Measurements from ENCODE around the gene SGCE.
"Not testable (repeated sequence)": the region's sequence is repeated elsewhere in the genome, so short reads cannot be mapped to it uniquely, and the experiment has no call there.

SGCE gene

GRCh38 chr7:94655848-94656657, at the start of gene SGCE:
SGCE (minus strand) TSS chr7:94656133; CDS start chr7:94656098, 35 bp downstream.
- DNase-seq, result peak; percentile 55 to 67

- DNase-seq, result not testable (repeated sequence)
These were observed 49.5 kb upstream of the SGCE start for GRCh38 chr7:94705155-94706021.

GRCh38 chr7:94701555-94701973, 45.6 kb upstream of the SGCE start:
- DNase-seq, result no peak

- DNase-seq, result no peak
These were observed 45.1 kb upstream of the SGCE start for GRCh38 chr7:94700926-94701554.

GRCh38 chr7:94698275-94698674, 42.3 kb upstream of the SGCE start:
- no peak for DNase-seq

GRCh38 chr7:94697035-94697974, 41.4 kb upstream of the SGCE start:
- no peak for DNase-seq

- no peak for DNase-seq
These were observed 31.9 kb upstream of the SGCE start for GRCh38 chr7:94687810-94688209.

- DNase-seq, result no peak
These were observed 31.1 kb upstream of the SGCE start for GRCh38 chr7:94687076-94687475.

GRCh38 chr7:94683066-94683465, 27.1 kb upstream of the SGCE start:
- no peak for DNase-seq

- no peak for DNase-seq
These were observed 23.4 kb upstream of the SGCE start for GRCh38 chr7:94679358-94679757.

GRCh38 chr7:94676431-94676830, 20.5 kb upstream of the SGCE start:
- no peak for DNase-seq

GRCh38 chr7:94675356-94675755, 19.4 kb upstream of the SGCE start:
- DNase-seq, result no peak

GRCh38 chr7:94671444-94672235, 15.7 kb upstream of the SGCE start:
- no peak for DNase-seq

- DNase-seq, result no peak
These were observed 14.0 kb upstream of the SGCE start for GRCh38 chr7:94669773-94670495.

GRCh38 chr7:94666879-94667587, 11.1 kb upstream of the SGCE start:
- no peak for DNase-seq

- no peak for DNase-seq
These were observed 9.5 kb upstream of the SGCE start for GRCh38 chr7:94665426-94665825.

- DNase-seq, result no peak
These were observed 8.1 kb upstream of the SGCE start for GRCh38 chr7:94664023-94664422.

GRCh38 chr7:94662548-94662947, 6.6 kb upstream of the SGCE start:
- no peak for DNase-seq

GRCh38 chr7:94660006-94660405, 4.1 kb upstream of the SGCE start:
- DNase-seq, result no peak

GRCh38 chr7:94658826-94659225, 2.9 kb upstream of the SGCE start:
- no peak for DNase-seq

All from NCI-H187 (cell line).